Muscle of leg (tissue), 11 donors: ENCODE measurements around the gene ACAD8. TPM values are rescaled to one million over a fixed set of nuclear protein-coding genes. Genes with fewer than 3 reads are reported as not detected.
"Not testable (repeated sequence)": the region's sequence is repeated elsewhere in the genome, so short reads cannot be mapped to it uniquely, and the experiment has no call there.

Experiments
- DNase-seq: peaks from one replicate; pipeline ENCODE4 v3.0.0; 2013
- H3K27ac ChIP-seq: one replicate; pipeline ENCODE4 v1.5.1; 2013; ENCODE audit warnings: mild to moderate bottlenecking, low read length, control low read depth
- H3K27me3 ChIP-seq: one replicate; pipeline ENCODE4 v1.6.1; 2013; ENCODE audit warnings: low read length; ENCODE audit not compliant: control insufficient read depth, insufficient read depth
- H3K36me3 ChIP-seq: one replicate; pipeline ENCODE4 v1.6.1; 2013; ENCODE audit warnings: low read length; ENCODE audit not compliant: control insufficient read depth, insufficient read depth
- H3K4me1 ChIP-seq: one replicate; pipeline ENCODE4 v1.6.1; 2013; ENCODE audit warnings: low read length; ENCODE audit not compliant: control insufficient read depth, insufficient read depth
- H3K4me3 ChIP-seq: one replicate; pipeline ENCODE4 v1.5.1; 2013; ENCODE audit warnings: low read length, control low read depth
- H3K9me3 ChIP-seq: replicated peaks from 2 replicates; pipeline ENCODE4 v1.6.1; 2013; ENCODE audit warnings: low read depth, low read length; ENCODE audit not compliant: control insufficient read depth
- WGBS: methylation state at CpG from one replicate; pipeline ENCODE4 v1.1.5; 2013; ENCODE audit warnings: missing lambda C conversion rate; ENCODE audit not compliant: insufficient coverage; 5-methylcytosine and 5-hydroxymethylcytosine counted together
- polyA plus RNA-seq, 8 donors: library from polyadenylated mRNA; unstranded; fragments of 120-200 nt; gene quantifications; one replicate each; pipeline versions ENCODE4 v1.2.1 to v1.2.3, GENCODE V29; 2013; ENCODE audit warnings: inconsistent platforms in 1 of 8, low replicate concordance in 1 of 8; ENCODE audit not compliant: insufficient read length in 8 of 8, insufficient read depth in 1 of 8
- total RNA-seq: library from RNA; stranded (reverse); fragments of 120-200 nt; gene quantifications from one replicate; pipeline ENCODE4 v1.2.4, GENCODE V29; 2013

The ACAD8 gene
- total and polyA plus RNA-seq, 9 donors, result 15.0 to 24.0 (median 18.8) TPM

GRCh38 chr11:134275534-134276395 lies 22.4 kb downstream of the ACAD8 start, which contains the start of gene GLB1L3:
Gene GLB1L3, plus strand, starts transcription at chr11:134276379. Its CDS starts 362 bp downstream, at chr11:134276741.
- WGBS, result 2% methylated on average over 68 of the region's 68 CpGs
- Histone ChIP-seq H3K27me3 (peaks cover 67% of the 10 kb centered on the region), H3K4me3 (peak within 1 kb of the TSS; percentile 8), H3K27ac (no peak within 1 kb of the TSS), H3K4me1 (peaks cover 15% of the 10 kb centered on the region), H3K36me3 (no peaks in the 10 kb centered on the region), H3K9me3 (no peaks in the 10 kb centered on the region)
- DNase-seq, result no peak

GRCh38 chr11:134276396-134277182 lies 23.2 kb downstream of the ACAD8 start:
- no peak for DNase-seq
- Histone ChIP-seq H3K9me3 (no peaks in the 10 kb centered on the region), H3K36me3 (no peaks in the 10 kb centered on the region), H3K4me1 (peaks cover 15% of the 10 kb centered on the region), H3K27me3 (peaks cover 64% of the 10 kb centered on the region), H3K4me3 (peak overlapping the region; percentile 8), H3K27ac (no peak overlapping the region)
- WGBS, result under 1% methylated on average over 88 of the region's 88 CpGs

- Histone ChIP-seq H3K4me1 (peaks cover 15% of the 10 kb centered on the region), H3K27ac (no peak overlapping the region), H3K27me3 (peaks cover 60% of the 10 kb centered on the region), H3K36me3 (no peaks in the 10 kb centered on the region), H3K4me3 (no peak overlapping the region), H3K9me3 (no peaks in the 10 kb centered on the region)
- 5% methylated on average over 29 of the region's 36 CpGs for WGBS
- DNase-seq, result no peak
These were observed 24.0 kb downstream of the ACAD8 start for GRCh38 chr11:134277183-134278001.

- Histone ChIP-seq H3K27me3 (peaks cover 55% of the 10 kb centered on the region), H3K27ac (no peak overlapping the region), H3K4me1 (peaks cover 15% of the 10 kb centered on the region), H3K9me3 (no peaks in the 10 kb centered on the region), H3K4me3 (no peak overlapping the region), H3K36me3 (no peaks in the 10 kb centered on the region)
- WGBS, result no CpG with 5 or more reads among the region's 4 CpGs
- DNase-seq, result no peak
These were observed 25.0 kb downstream of the ACAD8 start for GRCh38 chr11:134278356-134278755.

- not testable (repeated sequence) for H3K4me1 ChIP-seq, DNase-seq, H3K27ac ChIP-seq, H3K36me3 ChIP-seq, H3K9me3 ChIP-seq, H3K4me3 ChIP-seq
- no CpG with 5 or more reads among the region's 17 CpGs for WGBS
- H3K27me3 ChIP-seq, result peaks cover 36% of the 10 kb centered on the region
These were observed 28.3 kb downstream of the ACAD8 start for GRCh38 chr11:134281635-134282034.

GRCh38 chr11:134282121-134283045 lies 29.0 kb downstream of the ACAD8 start:
- peaks cover 28% of the 10 kb centered on the region for H3K27me3 ChIP-seq
- no peak overlapping the region for H3K4me3 ChIP-seq
- WGBS, result 84% methylated on average over 16 of the region's 22 CpGs
- DNase-seq, result no peak
- no peaks in the 10 kb centered on the region for H3K9me3 ChIP-seq
- H3K27ac ChIP-seq, result no peak overlapping the region
- H3K36me3 ChIP-seq, result no peaks in the 10 kb centered on the region
- no peaks in the 10 kb centered on the region for H3K4me1 ChIP-seq

- H3K4me3 ChIP-seq, result no peak overlapping the region
- WGBS, result 64% methylated on average over 16 of the region's 16 CpGs
- peaks cover 16% of the 10 kb centered on the region for H3K27me3 ChIP-seq
- H3K36me3 ChIP-seq, result no peaks in the 10 kb centered on the region
- no peak overlapping the region for H3K27ac ChIP-seq
- no peak for DNase-seq
- H3K4me1 ChIP-seq, result no peaks in the 10 kb centered on the region
- H3K9me3 ChIP-seq, result no peaks in the 10 kb centered on the region
These were observed 30.3 kb downstream of the ACAD8 start for GRCh38 chr11:134283461-134284230.

GRCh38 chr11:134284349-134284748 lies 31.0 kb downstream of the ACAD8 start:
- H3K4me1 ChIP-seq, H3K36me3 ChIP-seq, H3K27ac ChIP-seq, DNase-seq, H3K4me3 ChIP-seq, H3K9me3 ChIP-seq: not testable (repeated sequence)
- peaks cover 14% of the 10 kb centered on the region for H3K27me3 ChIP-seq
- WGBS, result no CpG with 5 or more reads among the region's 5 CpGs
